ENCODE measurements around the gene AMOTL2. TPM values are rescaled to one million over a fixed set of nuclear protein-coding genes. Genes with fewer than 3 reads are reported as not detected.

Gene AMOTL2
- total and polyA plus RNA-seq, 4 donors = 4.2 to 16.7 (median 9.4) TPM

DNA sequence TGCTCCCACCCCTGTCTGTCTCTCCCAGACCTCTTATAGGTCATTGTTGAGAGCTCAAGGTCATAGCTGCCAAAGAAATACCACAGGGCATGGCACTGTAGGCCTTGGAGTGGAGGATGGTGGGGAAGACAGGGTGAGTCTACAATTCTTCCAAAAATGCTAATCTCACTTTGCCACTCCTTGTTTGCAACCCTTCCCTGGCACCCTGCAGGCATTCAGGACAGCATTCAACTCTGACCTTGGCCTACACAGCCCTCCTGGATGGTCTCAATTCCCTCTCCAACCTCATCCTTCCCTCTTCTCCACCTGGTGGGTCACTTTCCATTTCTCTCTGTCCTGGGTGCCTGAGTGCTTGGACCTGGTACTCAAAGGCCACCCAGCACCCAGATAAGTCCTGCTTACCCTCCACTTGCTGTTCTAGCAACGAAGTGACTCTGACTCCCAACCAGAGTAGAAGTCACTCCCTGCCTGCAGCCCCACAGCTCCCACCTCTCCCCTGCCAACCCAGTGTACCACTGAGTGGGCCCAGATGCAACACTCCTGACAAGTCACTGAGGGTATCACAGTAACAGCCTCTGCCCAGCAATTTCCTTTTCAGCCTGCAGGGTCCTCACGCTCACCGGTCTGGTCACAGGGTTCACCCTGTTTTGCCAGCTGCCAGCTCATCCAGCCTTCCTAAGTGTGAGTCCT lies 36.6 kb downstream of the AMOTL2 start:
- no peak overlapping the region for H3K27ac ChIP-seq (ENCODE audit: low read depth in 1 of 2, low read length in 2 of 2)
- no peaks in the 10 kb centered on the region for H3K9me3 ChIP-seq (ENCODE audit: control insufficient read depth in 4 of 4, low read length in 3 of 4)
- H3K27me3 ChIP-seq (ENCODE audit: control insufficient read depth in 4 of 4, insufficient read depth in 4 of 4, low read length in 3 of 4) = no peaks in the 10 kb centered on the region
- DNase-seq (ENCODE audit: low spot score) = no peak
- no peak overlapping the region for H3K4me3 ChIP-seq (ENCODE audit: low read depth in 1 of 3, low read length in 3 of 3)
- H3K36me3 ChIP-seq (ENCODE audit: control insufficient read depth in 4 of 4, insufficient read depth in 3 of 4, low read depth in 1 of 4, low read length in 3 of 4) = peaks cover 0 to 7% (median 0%) of the 10 kb centered on the region in 4 donors
- no peak overlapping the region for H3K9ac ChIP-seq (ENCODE audit: low read depth in 1 of 2, low read length in 2 of 2)
- no peaks in the 10 kb centered on the region for H3K4me1 ChIP-seq (ENCODE audit: control insufficient read depth in 4 of 4, insufficient read depth in 4 of 4, low read length in 3 of 4)
- WGBS = 89% methylated on average over 3 of the region's 3 CpGs
- no peak for TF ChIP-seq RAD21 (IDR thresholded peaks at IDR 0.05)
- no peak for TF ChIP-seq HNF4A (conservative IDR thresholded peaks at IDR 0.05)
- no peak for TF ChIP-seq TAF1 (conservative IDR thresholded peaks at IDR 0.05)
- no peak for TF ChIP-seq EGR1 (IDR thresholded peaks at IDR 0.05; ENCODE audit: low read depth in 2 of 2)
- no peak for TF ChIP-seq HNF4G (IDR thresholded peaks at IDR 0.05)
- TF ChIP-seq, protein P1, sequence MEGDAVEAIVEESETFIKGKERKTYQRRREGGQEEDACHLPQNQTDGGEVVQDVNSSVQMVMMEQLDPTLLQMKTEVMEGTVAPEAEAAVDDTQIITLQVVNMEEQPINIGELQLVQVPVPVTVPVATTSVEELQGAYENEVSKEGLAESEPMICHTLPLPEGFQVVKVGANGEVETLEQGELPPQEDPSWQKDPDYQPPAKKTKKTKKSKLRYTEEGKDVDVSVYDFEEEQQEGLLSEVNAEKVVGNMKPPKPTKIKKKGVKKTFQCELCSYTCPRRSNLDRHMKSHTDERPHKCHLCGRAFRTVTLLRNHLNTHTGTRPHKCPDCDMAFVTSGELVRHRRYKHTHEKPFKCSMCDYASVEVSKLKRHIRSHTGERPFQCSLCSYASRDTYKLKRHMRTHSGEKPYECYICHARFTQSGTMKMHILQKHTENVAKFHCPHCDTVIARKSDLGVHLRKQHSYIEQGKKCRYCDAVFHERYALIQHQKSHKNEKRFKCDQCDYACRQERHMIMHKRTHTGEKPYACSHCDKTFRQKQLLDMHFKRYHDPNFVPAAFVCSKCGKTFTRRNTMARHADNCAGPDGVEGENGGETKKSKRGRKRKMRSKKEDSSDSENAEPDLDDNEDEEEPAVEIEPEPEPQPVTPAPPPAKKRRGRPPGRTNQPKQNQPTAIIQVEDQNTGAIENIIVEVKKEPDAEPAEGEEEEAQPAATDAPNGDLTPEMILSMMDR (IDR thresholded peaks at IDR 0.05; ENCODE audit: low read depth, low read length, missing input control) = no peak
- TF ChIP-seq, protein P2, sequence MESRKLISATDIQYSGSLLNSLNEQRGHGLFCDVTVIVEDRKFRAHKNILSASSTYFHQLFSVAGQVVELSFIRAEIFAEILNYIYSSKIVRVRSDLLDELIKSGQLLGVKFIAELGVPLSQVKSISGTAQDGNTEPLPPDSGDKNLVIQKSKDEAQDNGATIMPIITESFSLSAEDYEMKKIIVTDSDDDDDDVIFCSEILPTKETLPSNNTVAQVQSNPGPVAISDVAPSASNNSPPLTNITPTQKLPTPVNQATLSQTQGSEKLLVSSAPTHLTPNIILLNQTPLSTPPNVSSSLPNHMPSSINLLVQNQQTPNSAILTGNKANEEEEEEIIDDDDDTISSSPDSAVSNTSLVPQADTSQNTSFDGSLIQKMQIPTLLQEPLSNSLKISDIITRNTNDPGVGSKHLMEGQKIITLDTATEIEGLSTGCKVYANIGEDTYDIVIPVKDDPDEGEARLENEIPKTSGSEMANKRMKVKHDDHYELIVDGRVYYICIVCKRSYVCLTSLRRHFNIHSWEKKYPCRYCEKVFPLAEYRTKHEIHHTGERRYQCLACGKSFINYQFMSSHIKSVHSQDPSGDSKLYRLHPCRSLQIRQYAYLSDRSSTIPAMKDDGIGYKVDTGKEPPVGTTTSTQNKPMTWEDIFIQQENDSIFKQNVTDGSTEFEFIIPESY (IDR thresholded peaks at IDR 0.05) = no peak
- TF ChIP-seq SP1 (IDR thresholded peaks at IDR 0.05) = no peak
- TF ChIP-seq RXRA (IDR thresholded peaks at IDR 0.05) = no peak
- TF ChIP-seq NR2F2 (IDR thresholded peaks at IDR 0.05) = no peak

DNA sequence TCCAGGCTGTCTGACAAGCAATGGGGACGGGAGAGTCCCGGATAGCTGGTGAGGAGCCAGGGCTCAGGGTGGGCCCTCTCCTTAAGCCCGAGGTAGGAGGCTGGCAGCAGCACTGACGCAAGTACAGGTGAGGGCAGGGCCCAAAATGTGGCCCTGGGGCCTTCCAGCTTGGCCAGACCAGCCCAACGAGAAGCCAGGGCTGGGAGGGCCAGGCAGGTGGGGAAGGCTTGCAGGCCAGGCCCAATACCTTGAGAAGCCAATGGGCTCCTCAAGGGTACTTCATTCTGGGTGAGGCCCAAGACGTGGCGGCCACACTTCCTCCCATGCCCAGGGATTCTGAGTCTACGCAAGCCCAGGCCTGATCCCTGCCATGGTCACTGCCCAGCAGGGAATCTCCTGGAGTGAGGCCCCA lies 37.2 kb downstream of the AMOTL2 start:
- Histone ChIP-seq H3K27me3 (ENCODE audit: control insufficient read depth in 4 of 4, insufficient read depth in 4 of 4, low read length in 3 of 4) (no peaks in the 10 kb centered on the region), H3K4me1 (ENCODE audit: control insufficient read depth in 4 of 4, insufficient read depth in 4 of 4, low read length in 3 of 4) (no peaks in the 10 kb centered on the region), H3K4me3 (ENCODE audit: low read depth in 1 of 3, low read length in 3 of 3) (no peak overlapping the region), H3K36me3 (ENCODE audit: control insufficient read depth in 4 of 4, insufficient read depth in 3 of 4, low read depth in 1 of 4, low read length in 3 of 4) (peaks cover 0 to 7% (median 0%) of the 10 kb centered on the region in 4 donors), H3K9me3 (ENCODE audit: control insufficient read depth in 4 of 4, low read length in 3 of 4) (no peaks in the 10 kb centered on the region), H3K27ac (ENCODE audit: low read depth in 1 of 2, low read length in 2 of 2) (no peak overlapping the region), H3K9ac (ENCODE audit: low read depth in 1 of 2, low read length in 2 of 2) (no peak overlapping the region)
- 94% methylated on average over 8 of the region's 8 CpGs for WGBS
- no peak for DNase-seq (ENCODE audit: low spot score)
- TF ChIP-seq HNF4A (conservative IDR thresholded peaks at IDR 0.05) (no peak), EGR1 (IDR thresholded peaks at IDR 0.05; ENCODE audit: low read depth in 2 of 2) (no peak), FOXA2 (IDR thresholded peaks at IDR 0.05) (no peak), YY1 (IDR thresholded peaks at IDR 0.05) (no peak), RAD21 (IDR thresholded peaks at IDR 0.05) (no peak), GABPA (IDR thresholded peaks at IDR 0.05 in 1 of 2, conservative IDR thresholded peaks at IDR 0.05 in 1 of 2) (no peak), TAF1 (conservative IDR thresholded peaks at IDR 0.05) (no peak), SP1 (IDR thresholded peaks at IDR 0.05) (no peak), RXRA (IDR thresholded peaks at IDR 0.05) (no peak), FOXA1 (IDR thresholded peaks at IDR 0.05) (no peak)
- TF ChIP-seq, protein P3, sequence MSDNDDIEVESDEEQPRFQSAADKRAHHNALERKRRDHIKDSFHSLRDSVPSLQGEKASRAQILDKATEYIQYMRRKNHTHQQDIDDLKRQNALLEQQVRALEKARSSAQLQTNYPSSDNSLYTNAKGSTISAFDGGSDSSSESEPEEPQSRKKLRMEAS (IDR thresholded peaks at IDR 0.05) = no peak
- TF ChIP-seq, protein P2 (IDR thresholded peaks at IDR 0.05) = no peak
- TF ChIP-seq, protein P1 (IDR thresholded peaks at IDR 0.05; ENCODE audit: low read depth, low read length, missing input control) = no peak
- TF ChIP-seq, protein P4, sequence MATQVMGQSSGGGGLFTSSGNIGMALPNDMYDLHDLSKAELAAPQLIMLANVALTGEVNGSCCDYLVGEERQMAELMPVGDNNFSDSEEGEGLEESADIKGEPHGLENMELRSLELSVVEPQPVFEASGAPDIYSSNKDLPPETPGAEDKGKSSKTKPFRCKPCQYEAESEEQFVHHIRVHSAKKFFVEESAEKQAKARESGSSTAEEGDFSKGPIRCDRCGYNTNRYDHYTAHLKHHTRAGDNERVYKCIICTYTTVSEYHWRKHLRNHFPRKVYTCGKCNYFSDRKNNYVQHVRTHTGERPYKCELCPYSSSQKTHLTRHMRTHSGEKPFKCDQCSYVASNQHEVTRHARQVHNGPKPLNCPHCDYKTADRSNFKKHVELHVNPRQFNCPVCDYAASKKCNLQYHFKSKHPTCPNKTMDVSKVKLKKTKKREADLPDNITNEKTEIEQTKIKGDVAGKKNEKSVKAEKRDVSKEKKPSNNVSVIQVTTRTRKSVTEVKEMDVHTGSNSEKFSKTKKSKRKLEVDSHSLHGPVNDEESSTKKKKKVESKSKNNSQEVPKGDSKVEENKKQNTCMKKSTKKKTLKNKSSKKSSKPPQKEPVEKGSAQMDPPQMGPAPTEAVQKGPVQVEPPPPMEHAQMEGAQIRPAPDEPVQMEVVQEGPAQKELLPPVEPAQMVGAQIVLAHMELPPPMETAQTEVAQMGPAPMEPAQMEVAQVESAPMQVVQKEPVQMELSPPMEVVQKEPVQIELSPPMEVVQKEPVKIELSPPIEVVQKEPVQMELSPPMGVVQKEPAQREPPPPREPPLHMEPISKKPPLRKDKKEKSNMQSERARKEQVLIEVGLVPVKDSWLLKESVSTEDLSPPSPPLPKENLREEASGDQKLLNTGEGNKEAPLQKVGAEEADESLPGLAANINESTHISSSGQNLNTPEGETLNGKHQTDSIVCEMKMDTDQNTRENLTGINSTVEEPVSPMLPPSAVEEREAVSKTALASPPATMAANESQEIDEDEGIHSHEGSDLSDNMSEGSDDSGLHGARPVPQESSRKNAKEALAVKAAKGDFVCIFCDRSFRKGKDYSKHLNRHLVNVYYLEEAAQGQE (IDR thresholded peaks at IDR 0.05) = no peak
- TF ChIP-seq, protein P5, sequence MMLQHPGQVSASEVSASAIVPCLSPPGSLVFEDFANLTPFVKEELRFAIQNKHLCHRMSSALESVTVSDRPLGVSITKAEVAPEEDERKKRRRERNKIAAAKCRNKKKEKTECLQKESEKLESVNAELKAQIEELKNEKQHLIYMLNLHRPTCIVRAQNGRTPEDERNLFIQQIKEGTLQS (IDR thresholded peaks at IDR 0.05) = no peak
